H1 (cell line): ENCODE measurements around the gene LLGL2. TPM values are rescaled to one million over a fixed set of nuclear protein-coding genes. Genes with fewer than 3 reads are reported as not detected.

ENCODE experiments used
- ASH2L ChIP-seq: fragments of 200-600, 300-600 bp; sonication (generic); IDR thresholded peaks from one replicate; pipeline ENCODE4 v1.7.1; 2017; ENCODE audit warnings: low read length
- CBX5 ChIP-seq: fragments of 300-800, 300-1000 bp; sonication (generic); IDR thresholded peaks from 2 replicates; pipeline ENCODE4 v1.7.1; 2016; ENCODE audit warnings: antibody characterized with exemption, low read length, low read depth
- HDAC2 ChIP-seq, 2 experiments: fragments of 300-600 bp in 1 of 2; sonication (generic) in 1 of 2; IDR thresholded peaks; 2 replicates each; pipeline ENCODE4 v1.6.1; 2011 to 2012; ENCODE audit warnings: low read depth in 2 of 2, low read length in 2 of 2, mild to moderate bottlenecking in 2 of 2, moderate library complexity in 2 of 2, borderline replicate concordance in 1 of 2, inconsistent platforms in 1 of 2
- MAFK ChIP-seq: IDR thresholded peaks from 2 replicates; pipeline ENCODE4 v1.6.1; 2012; ENCODE audit warnings: low read depth, mild to moderate bottlenecking, improper control_type of control experiment, low read length
- POU5F1 ChIP-seq: IDR thresholded peaks from 2 replicates; pipeline ENCODE4 v1.6.1; 2011; ENCODE audit warnings: low read depth, mild to moderate bottlenecking, low read length, moderate library complexity
- RXRA ChIP-seq: IDR thresholded peaks from 2 replicates; pipeline ENCODE4 v1.6.1; 2011; ENCODE audit warnings: low read depth, mild to moderate bottlenecking, low read length, moderate library complexity; ENCODE audit not compliant: insufficient read depth
- SIRT6 ChIP-seq: IDR thresholded peaks from one replicate; pipeline ENCODE4 v1.7.1; 2012; ENCODE audit warnings: low read length, inconsistent platforms
- TCF12 ChIP-seq: IDR thresholded peaks from 2 replicates; pipeline ENCODE4 v1.6.1; 2011; ENCODE audit warnings: low read depth, mild to moderate bottlenecking, low read length
- YY1 ChIP-seq: IDR thresholded peaks from 2 replicates; pipeline ENCODE4 v1.6.1; 2011; ENCODE audit warnings: low read depth, mild to moderate bottlenecking, low read length
- polyA plus RNA-seq, 7 experiments: library from polyadenylated mRNA; depleted of rRNA in 3 of 7; stranded (reverse) in 5 of 7; unstranded in 2 of 7; fragments of >200 nt in 5 of 7; fragments of 200-250 nt in 2 of 7; gene quantifications; 1 replicate in 5 of 7; 2 replicates in 1 of 7; 4 replicates in 1 of 7; pipeline versions ENCODE4 v1.2.1 to v1.2.3, GENCODE V29; 2011 to 2013; ENCODE audit warnings: missing spikeins in 2 of 7, mixed read lengths in 2 of 7
- total RNA-seq: library from RNA; stranded (reverse); fragmentation: NEBNext Ultra II Directional; extraction: Animal tissue kit (Norgen Biotek cat#: 25700); gene quantifications from 2 replicates; pipeline ENCODE4 v1.2.1, GENCODE V29; 2021

LLGL2 gene
- total and polyA plus RNA-seq, 2 of the 8 experiments (the other 6 are each of a cell fraction or from before 2014, with no cell fraction given): 64.5 to 77.1 TPM

DNA sequence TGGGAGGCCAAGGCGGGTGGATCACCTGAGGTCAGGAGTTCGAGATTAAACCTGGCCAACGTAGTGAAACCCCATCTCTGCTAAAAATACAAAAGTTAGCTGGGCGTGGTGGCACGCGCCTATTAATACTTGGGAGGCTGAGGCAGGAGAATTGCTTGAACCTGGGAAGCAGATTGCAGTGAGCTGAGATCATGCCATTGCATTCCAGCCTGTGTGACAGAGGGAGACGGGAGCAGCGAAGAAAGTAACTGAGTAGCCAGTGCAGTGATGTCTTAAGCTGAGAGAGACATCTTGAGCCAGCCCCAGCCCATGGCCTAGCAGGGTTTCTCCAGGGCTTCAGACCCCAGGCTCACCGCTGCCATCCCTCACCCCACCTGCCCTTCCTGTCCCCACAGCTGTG, 97.9 kb downstream of the LLGL2 start (continued):
- TF ChIP-seq YY1 (no peak), RXRA (no peak), POU5F1 (no peak), TCF12 (no peak), SIRT6 (no peak), HDAC2 (IDR thresholded peaks at IDR 0.05; ENCODE audit: borderline replicate concordance in 1 of 2, low read depth in 2 of 2, low read length in 2 of 2) (no peak), CBX5 (no peak), ASH2L (no peak), MAFK (no peak)
